Nephron (organoid): ENCODE measurements around the gene RCOR3.

Experiments used
- H3K27ac Mint-ChIP-seq, 3 experiments: 2 replicates each; pipeline ENCODE4 v1.8.0; 2020; ENCODE audit warnings: mixed read lengths in 3 of 3, mild to moderate bottlenecking in 2 of 3, moderate library complexity in 1 of 3
- H3K27me3 Mint-ChIP-seq: 2 replicates; pipeline ENCODE4 v1.8.0; 2021; ENCODE audit warnings: low read depth, mild to moderate bottlenecking, moderate library complexity, mixed read lengths
- H3K36me3 Mint-ChIP-seq: 2 replicates; pipeline ENCODE4 v1.8.0; 2020; ENCODE audit warnings: low read depth, mixed read lengths
- H3K4me1 Mint-ChIP-seq: 2 replicates; pipeline ENCODE4 v1.8.0; 2020; ENCODE audit warnings: mixed read lengths
- H3K4me3 Mint-ChIP-seq, 3 experiments: 2 replicates each; pipeline ENCODE4 v1.8.0; 2020; ENCODE audit warnings: mild to moderate bottlenecking in 3 of 3, mixed read lengths in 3 of 3, moderate library complexity in 2 of 3
- H3K9me3 Mint-ChIP-seq: 2 replicates; pipeline ENCODE4 v1.8.0; 2020; ENCODE audit warnings: mixed read lengths
- TF ChIP-seq, protein P1 (sequence below), 3 experiments: fragments of 200-600 bp; sonication (generic); IDR thresholded peaks; one replicate each; pipeline ENCODE4 v1.5.0; 2021; ENCODE audit warnings: antibody characterized with exemption in 3 of 3; ENCODE audit not compliant: unreplicated experiment in 3 of 3

The RCOR3 gene

DNA sequence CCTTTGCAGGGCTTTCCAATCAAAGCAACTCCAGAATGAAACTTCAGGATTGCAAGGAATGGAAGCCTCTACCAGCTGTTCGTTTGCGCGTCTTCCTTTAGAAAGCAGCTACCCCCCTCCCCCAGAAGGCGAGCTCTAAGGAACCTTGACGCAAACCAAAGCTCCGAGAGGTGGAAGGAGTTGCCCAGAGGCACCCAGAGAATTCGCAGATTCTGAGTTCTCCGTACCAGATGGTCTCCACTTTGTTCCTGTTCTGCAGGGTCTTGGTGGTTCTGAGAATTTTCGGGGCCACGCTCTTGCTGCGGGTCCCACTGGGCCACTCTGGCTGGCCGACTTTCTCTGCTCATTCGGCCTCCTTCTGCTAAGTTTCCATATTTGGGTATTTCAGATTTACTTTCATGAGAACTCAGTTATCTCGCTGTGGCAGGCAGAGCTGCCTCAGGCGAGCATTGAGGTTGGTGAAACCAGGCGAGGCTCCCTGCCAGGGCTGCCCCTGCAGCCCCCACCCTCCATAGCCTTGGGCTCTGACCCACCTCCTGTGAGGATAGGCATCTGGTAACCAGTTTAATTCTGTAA, 68.3 kb downstream of the RCOR3 start:
- Mint-ChIP-seq H3K27ac (peak overlapping the region; percentile 76 to 97 (median 89)), H3K4me3 (peak overlapping the region; percentile 91 to 99 (median 98)), H3K4me1 (peaks cover 51% of the 10 kb centered on the region), H3K9me3 (no peaks in the 10 kb centered on the region), H3K27me3 (peaks cover 27% of the 10 kb centered on the region), H3K36me3 (no peaks in the 10 kb centered on the region)
- TF ChIP-seq, protein P1, sequence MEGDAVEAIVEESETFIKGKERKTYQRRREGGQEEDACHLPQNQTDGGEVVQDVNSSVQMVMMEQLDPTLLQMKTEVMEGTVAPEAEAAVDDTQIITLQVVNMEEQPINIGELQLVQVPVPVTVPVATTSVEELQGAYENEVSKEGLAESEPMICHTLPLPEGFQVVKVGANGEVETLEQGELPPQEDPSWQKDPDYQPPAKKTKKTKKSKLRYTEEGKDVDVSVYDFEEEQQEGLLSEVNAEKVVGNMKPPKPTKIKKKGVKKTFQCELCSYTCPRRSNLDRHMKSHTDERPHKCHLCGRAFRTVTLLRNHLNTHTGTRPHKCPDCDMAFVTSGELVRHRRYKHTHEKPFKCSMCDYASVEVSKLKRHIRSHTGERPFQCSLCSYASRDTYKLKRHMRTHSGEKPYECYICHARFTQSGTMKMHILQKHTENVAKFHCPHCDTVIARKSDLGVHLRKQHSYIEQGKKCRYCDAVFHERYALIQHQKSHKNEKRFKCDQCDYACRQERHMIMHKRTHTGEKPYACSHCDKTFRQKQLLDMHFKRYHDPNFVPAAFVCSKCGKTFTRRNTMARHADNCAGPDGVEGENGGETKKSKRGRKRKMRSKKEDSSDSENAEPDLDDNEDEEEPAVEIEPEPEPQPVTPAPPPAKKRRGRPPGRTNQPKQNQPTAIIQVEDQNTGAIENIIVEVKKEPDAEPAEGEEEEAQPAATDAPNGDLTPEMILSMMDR (IDR thresholded peaks at IDR 0.05; ENCODE audit: unreplicated experiment in 3 of 3): no peak

DNA sequence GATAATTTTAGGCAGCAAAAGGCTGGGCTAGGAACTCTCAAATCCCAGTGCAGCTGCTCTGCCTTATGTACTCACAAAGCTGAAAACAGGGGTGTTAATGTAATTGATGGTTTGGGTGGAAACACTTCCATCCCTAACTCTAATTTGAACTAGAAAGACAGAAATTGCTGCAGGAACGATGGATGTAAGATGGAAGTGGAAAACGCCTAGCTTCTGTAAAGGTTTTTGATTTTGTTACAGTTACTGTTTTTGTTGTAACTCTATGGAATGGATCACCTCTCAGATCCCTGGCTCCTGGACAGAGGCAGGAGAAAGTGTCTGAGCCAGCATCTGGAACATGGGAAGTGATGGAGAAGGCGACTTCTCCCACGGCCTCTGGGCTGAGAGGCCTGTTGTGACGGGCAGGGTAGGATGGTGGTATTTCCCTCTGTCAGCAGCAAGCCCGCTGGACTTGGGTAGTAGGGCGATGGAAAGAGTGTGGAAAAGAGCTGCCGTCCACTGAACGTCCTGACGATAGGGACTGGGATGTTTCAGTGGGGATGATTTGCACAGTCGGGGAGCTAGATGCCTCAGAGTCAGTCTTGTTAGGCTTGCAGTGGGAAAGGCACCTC, 69.0 kb downstream of the RCOR3 start:
- H3K4me3 Mint-ChIP-seq: peak overlapping the region; percentile 91 to 99 (median 98)
- H3K9me3 Mint-ChIP-seq: no peaks in the 10 kb centered on the region

DNA sequence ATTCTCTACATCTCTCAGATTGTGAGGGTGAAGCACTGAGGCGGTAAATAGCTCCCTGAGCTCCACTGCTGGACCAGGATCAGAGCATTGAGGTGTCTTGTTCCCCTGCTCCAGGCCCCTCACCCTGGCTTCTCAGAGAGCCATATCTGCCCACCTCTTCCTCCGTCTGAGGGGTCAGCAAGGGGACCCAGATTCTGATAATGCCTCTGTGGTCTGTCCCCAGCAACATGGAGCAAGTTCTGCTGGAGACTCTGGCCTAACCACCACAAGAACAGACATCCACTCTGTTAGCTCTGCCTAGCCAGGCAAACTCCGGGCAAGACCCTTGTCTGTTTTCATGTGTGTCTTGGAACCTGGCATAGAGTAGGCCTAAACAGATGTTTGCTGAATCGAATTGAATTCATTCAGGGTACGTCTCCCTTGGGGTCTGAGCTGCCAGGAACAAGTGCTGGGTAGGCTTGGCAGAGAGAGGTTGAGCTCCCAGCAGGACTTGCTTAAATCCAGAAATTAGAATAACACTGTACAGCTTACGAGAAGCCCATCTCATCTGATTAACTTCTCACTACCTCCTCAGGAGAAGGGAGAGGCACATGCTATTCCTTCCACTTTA, 69.8 kb downstream of the RCOR3 start:
- peaks cover 31% of the 10 kb centered on the region for H3K27me3 Mint-ChIP-seq
- TF ChIP-seq, protein P1 (IDR thresholded peaks at IDR 0.05; ENCODE audit: unreplicated experiment in 3 of 3): no peak
- H3K36me3 Mint-ChIP-seq: no peaks in the 10 kb centered on the region
- H3K4me3 Mint-ChIP-seq: peak overlapping the region; percentile 59 to 99 (median 98)
- peaks cover 62% of the 10 kb centered on the region for H3K4me1 Mint-ChIP-seq
- H3K9me3 Mint-ChIP-seq: no peaks in the 10 kb centered on the region
- H3K27ac Mint-ChIP-seq: no peak overlapping the region

More for the DNA sequence above, 69.0 kb downstream of the RCOR3 start:
- H3K4me1 Mint-ChIP-seq: peaks cover 57% of the 10 kb centered on the region
- H3K27ac Mint-ChIP-seq: peak overlapping the region in 2 of 3 experiments; percentile 89 to 97
- TF ChIP-seq, protein P1 (IDR thresholded peaks at IDR 0.05; ENCODE audit: unreplicated experiment in 3 of 3): no peak
- H3K36me3 Mint-ChIP-seq: no peaks in the 10 kb centered on the region
- peaks cover 31% of the 10 kb centered on the region for H3K27me3 Mint-ChIP-seq

DNA sequence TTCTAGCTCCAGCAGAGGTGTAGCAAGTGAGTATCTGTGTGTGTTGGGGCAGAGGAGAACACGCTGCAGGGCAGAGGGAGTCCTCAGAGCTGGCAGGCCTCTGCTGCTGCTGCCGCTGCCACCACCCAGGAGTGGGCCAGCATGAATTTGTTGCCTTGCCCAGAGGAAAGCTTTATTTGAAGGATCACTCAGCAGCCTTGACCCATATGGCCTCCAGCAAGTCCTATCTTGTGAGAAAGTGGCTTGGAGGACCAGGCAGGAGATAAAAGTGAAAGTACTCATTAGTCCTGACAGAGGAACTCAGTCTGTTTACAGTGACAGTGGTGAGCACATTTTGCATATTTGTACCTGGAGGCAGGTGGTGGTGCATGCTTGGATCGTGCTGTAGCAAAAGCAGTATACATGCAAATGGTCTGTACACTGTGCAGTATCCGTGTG, 70.6 kb downstream of the RCOR3 start:
- H3K27ac Mint-ChIP-seq: no peak overlapping the region
- H3K4me3 Mint-ChIP-seq: peak overlapping the region in 1 of 3 experiments; percentile 3
- H3K4me1 Mint-ChIP-seq: peaks cover 64% of the 10 kb centered on the region
- peaks cover 27% of the 10 kb centered on the region for H3K27me3 Mint-ChIP-seq
- H3K9me3 Mint-ChIP-seq: no peaks in the 10 kb centered on the region
- no peaks in the 10 kb centered on the region for H3K36me3 Mint-ChIP-seq
- TF ChIP-seq, protein P1 (IDR thresholded peaks at IDR 0.05; ENCODE audit: unreplicated experiment in 3 of 3): no peak

DNA sequence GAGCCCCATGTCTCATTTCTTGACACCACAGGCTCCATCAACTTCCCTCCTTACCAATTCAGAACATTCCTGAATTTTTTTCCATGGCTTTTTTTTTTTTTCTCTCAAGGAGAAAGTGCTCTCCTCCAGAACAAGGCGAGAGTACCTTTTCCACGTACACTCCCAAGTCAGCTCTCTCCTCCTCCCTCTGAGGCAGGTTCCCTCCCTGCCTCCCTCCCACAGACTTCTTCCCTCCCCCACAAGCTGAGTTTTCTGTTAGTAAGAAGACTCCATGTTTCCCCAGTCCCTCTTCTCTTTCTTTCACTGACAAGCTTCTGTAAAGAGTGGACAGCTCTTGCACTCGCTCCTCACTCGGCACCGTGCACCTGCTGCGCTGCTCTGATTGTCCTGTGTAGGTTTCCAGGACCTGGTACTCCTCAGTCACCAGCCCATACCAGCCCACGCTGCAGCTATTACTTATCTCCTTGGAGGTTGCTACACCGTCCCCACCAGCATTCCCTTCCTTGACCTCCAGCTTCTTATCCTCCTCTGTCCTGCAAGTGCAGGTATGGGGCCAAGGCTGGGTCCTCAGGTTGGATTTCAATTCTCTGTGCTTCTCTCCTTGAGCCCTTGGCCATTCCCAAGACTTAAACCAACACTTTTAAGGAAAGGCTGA, 71.2 kb downstream of the RCOR3 start:
- peak overlapping the region in 1 of 3 experiments; percentile 68 for H3K27ac Mint-ChIP-seq
- no peaks in the 10 kb centered on the region for H3K9me3 Mint-ChIP-seq
- peaks cover 70% of the 10 kb centered on the region for H3K4me1 Mint-ChIP-seq
- peaks cover 26% of the 10 kb centered on the region for H3K27me3 Mint-ChIP-seq
- TF ChIP-seq, protein P1 (IDR thresholded peaks at IDR 0.05; ENCODE audit: unreplicated experiment in 3 of 3): no peak
- H3K36me3 Mint-ChIP-seq: no peaks in the 10 kb centered on the region
- H3K4me3 Mint-ChIP-seq: peak overlapping the region; percentile 22 to 51 (median 49)
